ENCODE data around the gene KCND3.

KCND3 gene

GRCh38 chr1:112000048-112000447, 10.6 kb upstream of the KCND3 start:
- no peak for DNase-seq
- ATAC-seq: no peak
- peaks cover 30% of the 10 kb centered on the region for H3K27me3 Mint-ChIP-seq
- no peaks in the 10 kb centered on the region for H3K36me3 Mint-ChIP-seq (ENCODE audit: low read depth)
- no peaks in the 10 kb centered on the region for H3K9me3 Mint-ChIP-seq
- H3K4me1 Mint-ChIP-seq: no peaks in the 10 kb centered on the region
- H3K4me3 Mint-ChIP-seq: no peak overlapping the region
- no peak overlapping the region for H3K27ac Mint-ChIP-seq

GRCh38 chr1:111998332-111998731, 8.9 kb upstream of the KCND3 start:
- Mint-ChIP-seq H3K9me3 (no peaks in the 10 kb centered on the region), H3K4me1 (no peaks in the 10 kb centered on the region), H3K4me3 (no peak overlapping the region), H3K36me3 (ENCODE audit: low read depth) (no peaks in the 10 kb centered on the region), H3K27me3 (peaks cover 28% of the 10 kb centered on the region), H3K27ac (no peak overlapping the region)
- ATAC-seq (no peak), DNase-seq (no peak)

- H3K27me3 Mint-ChIP-seq: peaks cover 54% of the 10 kb centered on the region
- no peak overlapping the region for H3K4me3 Mint-ChIP-seq
- DNase-seq (no peak), ATAC-seq (no peak)
- H3K27ac Mint-ChIP-seq: no peak overlapping the region
- no peaks in the 10 kb centered on the region for H3K9me3 Mint-ChIP-seq
- H3K36me3 Mint-ChIP-seq (ENCODE audit: low read depth): no peaks in the 10 kb centered on the region
- peaks cover 11% of the 10 kb centered on the region for H3K4me1 Mint-ChIP-seq
Observed at GRCh38 chr1:111992476-111992875, 3.0 kb upstream of the KCND3 start.

- Mint-ChIP-seq H3K4me3 (peak overlapping the region; percentile 51), H3K27me3 (peaks cover 62% of the 10 kb centered on the region), H3K36me3 (ENCODE audit: low read depth) (no peaks in the 10 kb centered on the region), H3K9me3 (no peaks in the 10 kb centered on the region), H3K4me1 (peaks cover 11% of the 10 kb centered on the region), H3K27ac (no peak overlapping the region)
- DNase-seq (peak; percentile 4), ATAC-seq (no peak)
Observed at GRCh38 chr1:111990878-111991718, 1.6 kb upstream of the KCND3 start.

GRCh38 chr1:111990026-111990877, 784 bp upstream of the KCND3 start:
- peaks cover 11% of the 10 kb centered on the region for H3K4me1 Mint-ChIP-seq
- H3K36me3 Mint-ChIP-seq (ENCODE audit: low read depth): no peaks in the 10 kb centered on the region
- DNase-seq (no peak), ATAC-seq (no peak)
- H3K27me3 Mint-ChIP-seq: peaks cover 59% of the 10 kb centered on the region
- H3K27ac Mint-ChIP-seq: no peak overlapping the region
- H3K9me3 Mint-ChIP-seq: no peaks in the 10 kb centered on the region
- peak overlapping the region; percentile 51 for H3K4me3 Mint-ChIP-seq

- peaks cover 66% of the 10 kb centered on the region for H3K27me3 Mint-ChIP-seq
- H3K4me1 Mint-ChIP-seq: peaks cover 11% of the 10 kb centered on the region
- H3K9me3 Mint-ChIP-seq: no peaks in the 10 kb centered on the region
Observed at GRCh38 chr1:111988743-111989453, 570 bp downstream of the KCND3 start.

GRCh38 chr1:111988377-111988742, 1.1 kb downstream of the KCND3 start:
- H3K4me1 Mint-ChIP-seq: peaks cover 11% of the 10 kb centered on the region
- H3K4me3 Mint-ChIP-seq: no peak overlapping the region
- no peak for ATAC-seq
- DNase-seq: no peak
- no peaks in the 10 kb centered on the region for H3K36me3 Mint-ChIP-seq (ENCODE audit: low read depth)
- peaks cover 66% of the 10 kb centered on the region for H3K27me3 Mint-ChIP-seq
- H3K27ac Mint-ChIP-seq: no peak overlapping the region
- no peaks in the 10 kb centered on the region for H3K9me3 Mint-ChIP-seq

More at GRCh38 chr1:111988743-111989453, 570 bp downstream of the KCND3 start:
- ATAC-seq: no peak
- no peaks in the 10 kb centered on the region for H3K36me3 Mint-ChIP-seq (ENCODE audit: low read depth)
- DNase-seq: peak; percentile 4
- no peak overlapping the region for H3K27ac Mint-ChIP-seq
- H3K4me3 Mint-ChIP-seq: no peak overlapping the region

GRCh38 chr1:111987502-111987901, 2.0 kb downstream of the KCND3 start:
- H3K4me3 Mint-ChIP-seq: no peak overlapping the region
- DNase-seq (no peak), ATAC-seq (no peak)
- H3K9me3 Mint-ChIP-seq: no peaks in the 10 kb centered on the region
- peaks cover 59% of the 10 kb centered on the region for H3K27me3 Mint-ChIP-seq
- peaks cover 11% of the 10 kb centered on the region for H3K4me1 Mint-ChIP-seq
- H3K27ac Mint-ChIP-seq: no peak overlapping the region
- H3K36me3 Mint-ChIP-seq (ENCODE audit: low read depth): no peaks in the 10 kb centered on the region

GRCh38 chr1:111983500-111983899, 6.0 kb downstream of the KCND3 start:
- DNase-seq: no peak
- no peaks in the 10 kb centered on the region for H3K9me3 Mint-ChIP-seq

GRCh38 chr1:111982428-111982827, 7.0 kb downstream of the KCND3 start:
- H3K4me3 Mint-ChIP-seq: no peak overlapping the region
- no peaks in the 10 kb centered on the region for H3K36me3 Mint-ChIP-seq (ENCODE audit: low read depth)
- peaks cover 36% of the 10 kb centered on the region for H3K27me3 Mint-ChIP-seq

More at GRCh38 chr1:111983500-111983899, 6.0 kb downstream of the KCND3 start:
- Mint-ChIP-seq H3K36me3 (ENCODE audit: low read depth) (no peaks in the 10 kb centered on the region), H3K4me3 (no peak overlapping the region), H3K27ac (no peak overlapping the region), H3K4me1 (no peaks in the 10 kb centered on the region), H3K27me3 (peaks cover 39% of the 10 kb centered on the region)
- ATAC-seq: no peak

GRCh38 chr1:111981871-111982270, 7.6 kb downstream of the KCND3 start:
- Mint-ChIP-seq H3K27me3 (peaks cover 35% of the 10 kb centered on the region), H3K9me3 (no peaks in the 10 kb centered on the region), H3K27ac (no peak overlapping the region), H3K4me3 (no peak overlapping the region), H3K36me3 (ENCODE audit: low read depth) (no peaks in the 10 kb centered on the region), H3K4me1 (no peaks in the 10 kb centered on the region)
- no peak for ATAC-seq
- DNase-seq: no peak

More at GRCh38 chr1:111982428-111982827, 7.0 kb downstream of the KCND3 start:
- Mint-ChIP-seq H3K4me1 (no peaks in the 10 kb centered on the region), H3K9me3 (no peaks in the 10 kb centered on the region), H3K27ac (no peak overlapping the region)
- ATAC-seq (no peak), DNase-seq (no peak)

- no peak for DNase-seq
- H3K4me1 Mint-ChIP-seq: no peaks in the 10 kb centered on the region
Observed at GRCh38 chr1:111981090-111981489, 8.4 kb downstream of the KCND3 start.

GRCh38 chr1:111980686-111981085, 8.8 kb downstream of the KCND3 start:
- ATAC-seq (no peak), DNase-seq (no peak)
- no peaks in the 10 kb centered on the region for H3K9me3 Mint-ChIP-seq
- H3K27me3 Mint-ChIP-seq: peaks cover 34% of the 10 kb centered on the region
- H3K27ac Mint-ChIP-seq: no peak overlapping the region
- no peak overlapping the region for H3K4me3 Mint-ChIP-seq
- H3K36me3 Mint-ChIP-seq (ENCODE audit: low read depth): no peaks in the 10 kb centered on the region
- H3K4me1 Mint-ChIP-seq: no peaks in the 10 kb centered on the region

More at GRCh38 chr1:111981090-111981489, 8.4 kb downstream of the KCND3 start:
- no peaks in the 10 kb centered on the region for H3K9me3 Mint-ChIP-seq
- H3K27me3 Mint-ChIP-seq: peaks cover 33% of the 10 kb centered on the region
- no peaks in the 10 kb centered on the region for H3K36me3 Mint-ChIP-seq (ENCODE audit: low read depth)
- no peak overlapping the region for H3K27ac Mint-ChIP-seq
- no peak for ATAC-seq
- no peak overlapping the region for H3K4me3 Mint-ChIP-seq

GRCh38 chr1:111978695-111979094, 10.8 kb downstream of the KCND3 start:
- no peak overlapping the region for H3K4me3 Mint-ChIP-seq
- H3K9me3 Mint-ChIP-seq: no peaks in the 10 kb centered on the region
- H3K4me1 Mint-ChIP-seq: no peaks in the 10 kb centered on the region
- no peaks in the 10 kb centered on the region for H3K36me3 Mint-ChIP-seq (ENCODE audit: low read depth)
- ATAC-seq (no peak), DNase-seq (no peak)
- no peak overlapping the region for H3K27ac Mint-ChIP-seq
- peaks cover 39% of the 10 kb centered on the region for H3K27me3 Mint-ChIP-seq

All from activated naive CD8-positive, alpha-beta T cell treated with anti-CD3 and anti-CD28 coated beads, Interleukin-2, amount 50 U/mL, for 24 hours (primary cell).